Immature natural killer cell (primary cell): ENCODE measurements around the gene C12orf57. TPM values are rescaled to one million over a fixed set of nuclear protein-coding genes. Genes with fewer than 3 reads are reported as not detected.
A peak's percentile ranks its signal among the peaks of the same experiment; 100 is the strongest.

ENCODE experiments used
- DNase-seq, 3 donors: peaks; one replicate each; pipeline ENCODE4 v3.0.0; 2022; ENCODE audit warnings: mixed read lengths in 1 of 3
- H3K27ac Mint-ChIP-seq, 6 donors: one replicate each; pipeline ENCODE4 v1.8.0; 2020; ENCODE audit warnings: mixed read lengths in 6 of 6, mild to moderate bottlenecking in 5 of 6, inconsistent platforms in 4 of 6, moderate library complexity in 3 of 6
- H3K27me3 Mint-ChIP-seq, 3 donors: one replicate each; pipeline ENCODE4 v1.8.0; 2020 to 2021; ENCODE audit warnings: low read depth in 3 of 3, mild to moderate bottlenecking in 3 of 3, mixed read lengths in 3 of 3, moderate library complexity in 3 of 3, inconsistent platforms in 1 of 3
- H3K36me3 Mint-ChIP-seq, 3 donors: one replicate each; pipeline ENCODE4 v1.8.0; 2020; ENCODE audit warnings: mixed read lengths in 3 of 3, inconsistent platforms in 2 of 3, mild to moderate bottlenecking in 2 of 3
- H3K4me1 Mint-ChIP-seq, 2 donors: one replicate each; pipeline ENCODE4 v1.8.0; 2020; ENCODE audit warnings: inconsistent platforms in 2 of 2, mild to moderate bottlenecking in 2 of 2, mixed read lengths in 2 of 2, moderate library complexity in 1 of 2
- H3K4me3 Mint-ChIP-seq, 5 donors: one replicate each; pipeline ENCODE4 v1.8.0; 2020; ENCODE audit warnings: mild to moderate bottlenecking in 5 of 5, mixed read lengths in 5 of 5, inconsistent platforms in 3 of 5, moderate library complexity in 3 of 5
- H3K9me3 Mint-ChIP-seq, 6 donors: one replicate each; pipeline ENCODE4 v1.8.0; 2020; ENCODE audit warnings: mild to moderate bottlenecking in 6 of 6, mixed read lengths in 6 of 6, inconsistent platforms in 4 of 6, moderate library complexity in 3 of 6
- polyA plus RNA-seq, 3 donors: library from polyadenylated mRNA; unstranded; fragments of 300-500 nt; fragmentation: Illumina TruSeq; gene quantifications; one replicate each; pipeline ENCODE4 v1.2.3, GENCODE V29; 2021

C12orf57 gene
- polyA plus RNA-seq, 3 donors from 2014 or later: 83.7 to 315 (median 170) TPM

- Mint-ChIP-seq H3K4me3 (no peak overlapping the region), H3K9me3 (no peaks in the 10 kb centered on the region), H3K36me3 (peaks cover 15 to 39% (median 23%) of the 10 kb centered on the region in 3 donors), H3K27me3 (peaks cover 5 to 17% (median 7%) of the 10 kb centered on the region in 3 donors), H3K27ac (peak overlapping the region; percentile 46 to 91 (median 86)), H3K4me1 (peaks cover 47 to 64% of the 10 kb centered on the region in 2 donors)
- no peak for DNase-seq
Measured at GRCh38 chr12:6963791-6964413, 20.1 kb downstream of the C12orf57 start.

- peaks cover 2 to 14% (median 4%) of the 10 kb centered on the region in 3 donors for H3K27me3 Mint-ChIP-seq
- H3K4me3 Mint-ChIP-seq: no peak overlapping the region
- H3K27ac Mint-ChIP-seq: peak overlapping the region; percentile 84 to 91 (median 86)
- H3K9me3 Mint-ChIP-seq: no peaks in the 10 kb centered on the region
- peaks cover 12 to 36% (median 22%) of the 10 kb centered on the region in 3 donors for H3K36me3 Mint-ChIP-seq
- no peak for DNase-seq
- H3K4me1 Mint-ChIP-seq: peaks cover 47 to 63% of the 10 kb centered on the region in 2 donors
Measured at GRCh38 chr12:6964605-6965025, 20.8 kb downstream of the C12orf57 start.

DNA sequence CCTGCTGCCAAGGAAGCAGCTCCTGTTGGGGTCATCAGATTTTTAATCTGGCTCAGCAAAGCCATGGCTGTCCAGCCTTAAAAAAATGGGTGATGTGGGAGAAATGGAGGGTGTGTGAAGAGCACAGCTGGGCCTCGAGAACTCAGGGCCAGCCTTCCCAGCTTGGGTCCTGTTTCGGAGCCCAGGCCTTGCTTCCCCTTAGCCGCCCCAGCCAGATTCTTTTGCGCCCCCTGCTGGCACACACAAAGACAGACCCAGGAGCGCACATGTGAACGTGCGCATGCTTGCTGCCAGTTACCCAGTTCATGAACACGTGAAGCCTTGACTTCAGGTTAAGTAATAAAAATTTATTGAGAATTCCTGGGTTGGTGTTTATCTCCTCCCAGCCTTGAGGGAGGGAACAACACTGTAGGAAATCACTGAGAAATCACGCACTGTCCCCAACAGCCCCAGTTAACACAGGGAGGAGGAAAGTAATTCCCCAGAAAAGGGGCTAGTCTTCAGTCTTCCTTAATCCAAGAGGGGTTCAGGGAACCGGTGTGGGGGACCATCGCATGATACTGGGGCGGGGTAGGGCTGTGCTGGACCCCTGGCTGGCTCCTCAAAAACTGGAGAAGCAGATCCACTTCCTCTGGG lies 21.3 kb downstream of the C12orf57 start:
- peak; percentile 81 to 86 (median 83) for DNase-seq
- peak overlapping the region; percentile 84 to 91 (median 86) for H3K27ac Mint-ChIP-seq
- peaks cover 2 to 14% (median 4%) of the 10 kb centered on the region in 3 donors for H3K27me3 Mint-ChIP-seq
- peaks cover 12 to 36% (median 22%) of the 10 kb centered on the region in 3 donors for H3K36me3 Mint-ChIP-seq
- no peak overlapping the region for H3K4me3 Mint-ChIP-seq
- peaks cover 47 to 62% of the 10 kb centered on the region in 2 donors for H3K4me1 Mint-ChIP-seq
- no peaks in the 10 kb centered on the region for H3K9me3 Mint-ChIP-seq

- Mint-ChIP-seq H3K27me3 (peaks cover 2 to 11% (median 4%) of the 10 kb centered on the region in 3 donors), H3K4me3 (no peak overlapping the region), H3K36me3 (peaks cover 12 to 32% (median 19%) of the 10 kb centered on the region in 3 donors), H3K9me3 (no peaks in the 10 kb centered on the region), H3K4me1 (peaks cover 45 to 62% of the 10 kb centered on the region in 2 donors), H3K27ac (peak overlapping the region in 4 of 6 donors; percentile 84 to 91 (median 87))
- no peak for DNase-seq
Measured at GRCh38 chr12:6965714-6966113, 21.9 kb downstream of the C12orf57 start.

DNA sequence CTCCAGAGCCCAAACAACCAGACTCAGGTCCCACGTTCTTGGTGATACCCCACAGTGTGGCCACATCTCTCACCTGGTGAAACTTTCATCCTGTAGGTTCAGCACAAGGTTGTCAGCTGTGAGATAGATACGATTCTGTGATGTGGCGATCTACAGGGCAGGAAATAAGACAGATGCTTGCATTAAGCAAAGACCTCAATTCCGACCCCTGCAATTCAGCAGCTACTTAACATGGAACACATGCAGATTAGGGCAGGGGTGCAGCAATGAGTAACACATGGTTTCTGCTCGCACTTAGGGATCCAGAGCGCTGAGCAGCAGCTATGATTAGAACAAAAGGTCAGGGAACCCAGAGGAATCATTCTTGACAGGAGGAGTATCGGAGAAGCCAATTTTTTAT lies 22.5 kb downstream of the C12orf57 start:
- no peak overlapping the region for H3K4me3 Mint-ChIP-seq

DNA sequence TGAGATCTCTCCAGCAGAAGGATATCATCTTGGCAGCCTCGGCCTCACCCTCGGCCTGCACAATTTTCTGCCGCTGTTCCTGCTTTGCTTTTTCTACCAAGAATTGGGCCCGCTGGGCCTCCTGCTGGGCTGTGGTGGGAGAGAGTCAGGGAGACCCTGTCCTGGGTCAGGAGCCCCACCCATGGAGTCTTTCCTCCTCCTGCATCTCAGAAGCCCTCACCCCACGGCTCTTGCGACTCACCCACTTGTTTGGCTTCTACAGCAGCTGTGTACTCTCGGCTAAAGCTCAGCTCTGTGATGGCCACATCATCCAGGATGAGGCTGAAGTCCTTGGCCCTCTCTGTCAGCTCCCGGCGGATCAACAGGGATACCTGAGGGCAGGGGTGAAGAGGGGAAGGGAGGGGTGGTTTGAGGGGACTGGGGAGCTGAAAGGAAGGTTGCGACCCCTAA lies 23.9 kb downstream of the C12orf57 start:
- no peak overlapping the region for H3K4me3 Mint-ChIP-seq
- peaks cover 0 to 3% (median 2%) of the 10 kb centered on the region in 3 donors for H3K27me3 Mint-ChIP-seq
- peak overlapping the region in 1 of 6 donors; percentile 5 for H3K27ac Mint-ChIP-seq
- H3K36me3 Mint-ChIP-seq: peaks cover 10 to 28% (median 17%) of the 10 kb centered on the region in 3 donors
- DNase-seq: no peak
- peaks cover 42 to 63% of the 10 kb centered on the region in 2 donors for H3K4me1 Mint-ChIP-seq
- no peaks in the 10 kb centered on the region for H3K9me3 Mint-ChIP-seq

More for the DNA sequence above, 22.5 kb downstream of the C12orf57 start:
- peaks cover 44 to 61% of the 10 kb centered on the region in 2 donors for H3K4me1 Mint-ChIP-seq
- peaks cover 1 to 7% (median 4%) of the 10 kb centered on the region in 3 donors for H3K27me3 Mint-ChIP-seq
- DNase-seq: no peak
- peaks cover 10 to 28% (median 17%) of the 10 kb centered on the region in 3 donors for H3K36me3 Mint-ChIP-seq
- no peaks in the 10 kb centered on the region for H3K9me3 Mint-ChIP-seq
- peak overlapping the region in 2 of 6 donors; percentile 26 to 73 for H3K27ac Mint-ChIP-seq

DNA sequence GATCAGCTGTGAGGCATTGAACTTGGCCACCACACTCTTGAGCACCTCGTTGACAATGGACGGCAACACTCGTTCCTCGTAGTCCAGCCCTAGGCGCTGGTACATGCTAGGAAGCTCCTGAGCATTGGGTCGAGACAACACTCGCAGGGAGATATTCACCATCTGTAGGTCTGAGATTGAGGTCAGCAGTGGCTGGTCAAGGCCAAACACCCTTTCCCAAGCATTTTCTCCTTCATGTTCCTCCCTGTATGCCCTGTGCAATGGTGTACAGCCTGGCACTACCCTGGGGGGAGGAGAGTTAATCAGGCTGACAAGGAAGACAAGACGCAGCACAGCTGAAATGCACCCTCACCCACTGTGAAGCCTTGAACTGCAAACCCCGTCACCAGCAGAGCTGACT lies 24.6 kb downstream of the C12orf57 start:
- H3K4me1 Mint-ChIP-seq: peaks cover 42 to 64% of the 10 kb centered on the region in 2 donors
- peaks cover 2 to 5% (median 2%) of the 10 kb centered on the region in 3 donors for H3K27me3 Mint-ChIP-seq
- peaks cover 10 to 28% (median 17%) of the 10 kb centered on the region in 3 donors for H3K36me3 Mint-ChIP-seq
- H3K4me3 Mint-ChIP-seq: peak overlapping the region in 3 of 5 donors; percentile 100
- no peaks in the 10 kb centered on the region for H3K9me3 Mint-ChIP-seq
- peak overlapping the region in 1 of 6 donors; percentile 81 for H3K27ac Mint-ChIP-seq
- no peak for DNase-seq

GRCh38 chr12:6970096-6970527 lies 26.3 kb downstream of the C12orf57 start:
- DNase-seq: no peak
- Mint-ChIP-seq H3K4me3 (peak overlapping the region; percentile 100), H3K9me3 (no peaks in the 10 kb centered on the region), H3K36me3 (peaks cover 10 to 26% (median 17%) of the 10 kb centered on the region in 3 donors), H3K27me3 (peaks cover 2 to 5% (median 3%) of the 10 kb centered on the region in 3 donors), H3K4me1 (peaks cover 39 to 53% of the 10 kb centered on the region in 2 donors), H3K27ac (peak overlapping the region; percentile 90 to 100 (median 100))

- Mint-ChIP-seq H3K4me1 (peaks cover 30 to 32% of the 10 kb centered on the region in 2 donors), H3K27ac (peak overlapping the region in 1 of 6 donors; percentile 64), H3K36me3 (peaks cover 5 to 28% (median 11%) of the 10 kb centered on the region in 3 donors), H3K9me3 (no peaks in the 10 kb centered on the region), H3K27me3 (peaks cover 2 to 6% (median 5%) of the 10 kb centered on the region in 3 donors), H3K4me3 (no peak overlapping the region)
- no peak for DNase-seq
Measured at GRCh38 chr12:6974180-6974579, 30.4 kb downstream of the C12orf57 start.

GRCh38 chr12:6975297-6976032 lies 31.6 kb downstream of the C12orf57 start:
- Mint-ChIP-seq H3K27me3 (peaks cover 2 to 6% (median 5%) of the 10 kb centered on the region in 3 donors), H3K9me3 (no peaks in the 10 kb centered on the region), H3K4me1 (peaks cover 20 to 22% of the 10 kb centered on the region in 2 donors), H3K4me3 (no peak overlapping the region), H3K36me3 (peaks cover 4 to 26% (median 13%) of the 10 kb centered on the region in 3 donors), H3K27ac (no peak overlapping the region)
- no peak for DNase-seq

- Mint-ChIP-seq H3K36me3 (peaks cover 4 to 40% (median 24%) of the 10 kb centered on the region in 3 donors), H3K4me3 (no peak overlapping the region), H3K27ac (peak overlapping the region in 2 of 6 donors; percentile 17 to 43), H3K27me3 (peaks cover 2 to 4% (median 2%) of the 10 kb centered on the region in 3 donors), H3K9me3 (no peaks in the 10 kb centered on the region), H3K4me1 (peaks cover 1 to 5% of the 10 kb centered on the region in 2 donors)
- no peak for DNase-seq
Measured at GRCh38 chr12:6977653-6978052, 33.8 kb downstream of the C12orf57 start.

DNA sequence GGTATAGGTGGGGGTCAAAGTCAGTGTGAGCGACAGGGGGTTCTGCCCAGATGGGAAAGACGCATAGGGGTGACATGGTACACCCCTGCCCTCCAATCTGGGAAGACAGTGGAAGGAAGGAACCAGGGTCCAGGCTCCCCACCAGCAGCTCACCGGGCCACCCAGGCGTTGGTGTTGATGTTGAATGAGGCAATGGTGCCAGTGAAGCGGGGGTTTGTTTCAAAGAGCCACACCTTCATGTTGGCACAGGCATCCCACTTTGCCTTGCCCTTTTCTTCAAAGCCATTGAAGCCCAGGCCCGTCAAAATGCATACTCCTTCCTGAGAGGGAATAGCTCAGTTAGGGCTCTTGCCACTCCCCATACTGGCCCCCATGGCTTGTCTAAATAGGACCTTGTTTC lies 34.4 kb downstream of the C12orf57 start:
- DNase-seq: no peak
- Mint-ChIP-seq H3K4me3 (no peak overlapping the region), H3K4me1 (peaks cover 0 to 5% of the 10 kb centered on the region in 2 donors), H3K9me3 (no peaks in the 10 kb centered on the region), H3K36me3 (peaks cover 4 to 41% (median 25%) of the 10 kb centered on the region in 3 donors), H3K27me3 (peaks cover 2 to 4% (median 2%) of the 10 kb centered on the region in 3 donors), H3K27ac (peak overlapping the region in 1 of 6 donors; percentile 20)

- peak overlapping the region in 1 of 6 donors; percentile 11 for H3K27ac Mint-ChIP-seq
- no peak for DNase-seq
- H3K27me3 Mint-ChIP-seq: peaks cover 0 to 4% (median 0%) of the 10 kb centered on the region in 3 donors
- H3K4me3 Mint-ChIP-seq: no peak overlapping the region
- peaks cover 4 to 41% (median 25%) of the 10 kb centered on the region in 3 donors for H3K36me3 Mint-ChIP-seq
- H3K4me1 Mint-ChIP-seq: peaks cover 0 to 5% of the 10 kb centered on the region in 2 donors
- H3K9me3 Mint-ChIP-seq: no peaks in the 10 kb centered on the region
Measured at GRCh38 chr12:6978611-6979011, 34.8 kb downstream of the C12orf57 start.
